Cardiac muscle cell (in vitro differentiated cells and primary cell): ENCODE measurements around the gene GRID1. TPM values are rescaled to one million over a fixed set of nuclear protein-coding genes. Genes with fewer than 3 reads are reported as not detected.

ENCODE experiments used
- DNase-seq, 2 donors: peaks; one replicate each; pipeline versions ENCODE4 v3.0.0 to v3.0.0-alpha.2; 2010 to 2017; ENCODE audit warnings: low read depth in 1 of 2, low spot score in 1 of 2
- H3K27ac ChIP-seq: fragments of 200-600 bp; sonication (generic); 2 replicates; pipeline ENCODE4 v1.5.1; 2016
- H3K27me3 ChIP-seq: fragments of 200-600 bp; sonication (generic); 2 replicates; pipeline ENCODE4 v1.6.0; 2016; ENCODE audit warnings: control low read depth
- H3K36me3 ChIP-seq: fragments of 200-600 bp; sonication (generic); 2 replicates; pipeline ENCODE4 v1.5.1; 2016; ENCODE audit warnings: control low read depth
- H3K4me1 ChIP-seq: fragments of 200-600 bp; sonication (generic); 2 replicates; pipeline ENCODE4 v1.8.1; 2017; ENCODE audit warnings: low read depth, mild to moderate bottlenecking, mixed run types
- H3K4me3 ChIP-seq: fragments of 200-600 bp; sonication (generic); 2 replicates; pipeline ENCODE4 v1.5.1; 2016; ENCODE audit warnings: mild to moderate bottlenecking
- H3K9me3 ChIP-seq: fragments of 200-600 bp; sonication (generic); 2 replicates; pipeline ENCODE4 v1.5.1; 2017; ENCODE audit warnings: low read depth, mild to moderate bottlenecking, control low read depth
- CTCF ChIP-seq: IDR thresholded peaks from 2 replicates; pipeline ENCODE4 v1.5.1; 2012; ENCODE audit warnings: low read depth, mild to moderate bottlenecking, low read length
- polyA plus RNA-seq: library from polyadenylated mRNA; unstranded; fragments of >200 nt; fragmentation: Nextera tagmentation; extraction: Ambion mirVana; gene quantifications from 2 replicates; pipeline ENCODE4 v1.2.1, GENCODE V29; 2016
- total RNA-seq: library from RNA; depleted of rRNA; stranded (reverse); fragments of >200 nt; gene quantifications from 2 replicates; pipeline ENCODE4 v1.2.3, GENCODE V29; 2016

GRID1 gene
- total and polyA plus RNA-seq, 2 experiments from 2014 or later = 1.5 to 1.6 TPM

GRCh38 chr10:85926136-85926535, 440.5 kb downstream of the GRID1 start:
- H3K27me3 ChIP-seq = no peaks in the 10 kb centered on the region
- H3K9me3 ChIP-seq = no peaks in the 10 kb centered on the region
- no peaks in the 10 kb centered on the region for H3K36me3 ChIP-seq
- no peak for DNase-seq
- no peaks in the 10 kb centered on the region for H3K4me1 ChIP-seq
- TF ChIP-seq CTCF = no peak
- H3K4me3 ChIP-seq = no peak overlapping the region
- no peak overlapping the region for H3K27ac ChIP-seq

GRCh38 chr10:85925201-85925750, 441.3 kb downstream of the GRID1 start:
- no peaks in the 10 kb centered on the region for H3K27me3 ChIP-seq
- no peak overlapping the region for H3K4me3 ChIP-seq
- TF ChIP-seq CTCF = no peak
- DNase-seq = no peak
- no peaks in the 10 kb centered on the region for H3K36me3 ChIP-seq
- no peaks in the 10 kb centered on the region for H3K4me1 ChIP-seq
- H3K9me3 ChIP-seq = no peaks in the 10 kb centered on the region
- no peak overlapping the region for H3K27ac ChIP-seq

- no peaks in the 10 kb centered on the region for H3K4me1 ChIP-seq
- H3K9me3 ChIP-seq = no peaks in the 10 kb centered on the region
- no peak for DNase-seq
- no peaks in the 10 kb centered on the region for H3K27me3 ChIP-seq
- H3K4me3 ChIP-seq = no peak overlapping the region
- H3K27ac ChIP-seq = no peak overlapping the region
- no peak for TF ChIP-seq CTCF
- H3K36me3 ChIP-seq = no peaks in the 10 kb centered on the region
Measured at GRCh38 chr10:85924382-85925102, 442.1 kb downstream of the GRID1 start.

GRCh38 chr10:85922356-85923129, 444.1 kb downstream of the GRID1 start:
- Histone ChIP-seq H3K4me1 (no peaks in the 10 kb centered on the region), H3K27me3 (no peaks in the 10 kb centered on the region), H3K4me3 (no peak overlapping the region), H3K27ac (no peak overlapping the region), H3K36me3 (no peaks in the 10 kb centered on the region), H3K9me3 (no peaks in the 10 kb centered on the region)
- no peak for DNase-seq
- no peak for TF ChIP-seq CTCF

- H3K9me3 ChIP-seq = no peaks in the 10 kb centered on the region
- no peaks in the 10 kb centered on the region for H3K27me3 ChIP-seq
- TF ChIP-seq CTCF = no peak
- H3K36me3 ChIP-seq = no peaks in the 10 kb centered on the region
- H3K4me1 ChIP-seq = no peaks in the 10 kb centered on the region
- no peak for DNase-seq
- H3K27ac ChIP-seq = no peak overlapping the region
- H3K4me3 ChIP-seq = no peak overlapping the region
Measured at GRCh38 chr10:85921789-85922188, 444.8 kb downstream of the GRID1 start.
